NCI-H146 (cell line): ENCODE measurements around the gene ARTN.

Source experiments
- DNase-seq: peaks from one replicate; lab custom pipeline; 2025; lab: John Stamatoyannopoulos, UW

The ARTN gene

GRCh38 chr1:43986712-43987111 lies 53.1 kb downstream of the ARTN start:
- DNase-seq = no peak
